Activated CD4-positive, alpha-beta T cell treated with anti-CD3 and anti-CD28 coated beads for 24 hours (primary cell): ENCODE data around the gene WDR46.
"Not testable (repeated sequence)": the region's sequence is repeated elsewhere in the genome, so short reads cannot be mapped to it uniquely, and the experiment has no call there.

ENCODE experiments used
- DNase-seq, 2 donors: peaks; one replicate each; pipeline ENCODE4 v3.0.0-alpha.2; 2020; ENCODE audit warnings: low read depth in 2 of 2

WDR46 gene

DNA sequence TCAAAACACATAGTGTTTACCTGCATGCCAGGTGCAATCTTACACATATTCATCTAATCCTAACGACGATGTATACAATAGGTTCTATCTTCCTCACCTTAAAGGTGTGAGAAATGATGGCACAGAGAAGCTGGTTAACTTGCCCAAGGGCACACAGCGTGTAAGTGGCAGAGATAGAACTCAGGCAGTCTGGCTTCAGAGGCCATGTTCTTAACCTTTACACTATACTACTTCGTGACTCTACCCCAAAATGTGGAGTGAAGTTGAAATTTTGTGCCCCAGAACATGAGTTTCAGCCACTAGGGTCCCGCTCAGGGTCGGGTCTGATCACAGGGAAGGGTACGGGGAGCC lies 17.9 kb downstream of the WDR46 start:
- DNase-seq: no peak

GRCh38 chr6:33264015-33264414 lies 25.0 kb downstream of the WDR46 start:
- no peak for DNase-seq

DNA sequence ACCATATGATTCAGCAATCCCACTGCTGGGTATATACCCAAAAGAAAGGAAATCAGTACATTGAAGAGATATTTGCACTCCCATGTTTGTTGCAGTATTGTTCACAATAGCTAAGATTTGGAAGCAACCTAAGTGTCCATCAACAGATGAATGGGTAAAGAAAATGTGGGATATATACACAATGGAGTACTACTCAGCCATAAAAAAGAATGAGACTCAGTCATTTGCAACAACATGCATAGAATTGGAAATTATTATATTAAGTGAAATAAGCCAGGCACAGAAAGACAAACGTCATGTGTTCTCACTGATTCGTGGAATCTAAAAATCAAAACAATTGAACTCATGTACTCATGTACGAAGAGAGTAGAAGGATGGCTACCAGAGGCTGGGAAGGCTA lies 26.5 kb downstream of the WDR46 start:
- DNase-seq: not testable (repeated sequence)

DNA sequence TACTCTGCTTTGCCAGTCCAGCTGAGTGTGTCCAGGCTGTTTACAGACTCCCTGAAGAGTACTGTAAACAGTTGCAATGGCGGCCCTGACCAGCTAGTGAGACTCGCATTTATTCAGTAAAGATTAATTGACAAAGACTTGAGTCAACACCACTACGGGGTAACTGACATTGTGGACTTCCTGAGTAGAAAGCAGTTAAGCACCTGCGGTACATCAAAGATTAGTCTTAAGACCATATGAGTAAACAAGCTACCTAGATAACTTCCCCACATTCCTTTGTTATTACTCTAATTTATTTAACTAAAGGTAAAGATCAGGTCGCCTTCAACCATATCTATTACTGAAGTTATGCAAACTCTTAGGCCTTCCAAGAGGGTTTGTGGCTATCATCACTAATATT lies 30.0 kb downstream of the WDR46 start:
- no peak for DNase-seq

- no peak for DNase-seq
Observed at GRCh38 chr6:33254591-33254990, 34.4 kb downstream of the WDR46 start.

DNA sequence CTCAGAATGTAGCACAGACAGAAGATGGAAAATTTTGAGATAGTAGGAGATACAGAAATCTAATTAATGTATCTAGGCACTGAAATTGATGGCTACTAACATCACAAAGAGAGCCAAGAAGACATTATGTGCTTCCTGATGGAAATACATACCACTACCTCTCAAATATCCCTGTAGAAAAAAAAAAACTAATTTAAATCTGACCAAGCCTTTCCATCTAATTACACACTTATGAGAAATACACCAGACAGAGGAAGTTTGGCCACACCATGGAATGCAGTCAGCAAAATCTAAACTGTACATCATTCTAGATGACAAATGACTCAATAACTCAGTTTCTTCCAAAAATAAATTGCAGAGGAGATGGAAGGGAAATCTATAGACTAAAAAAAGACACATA lies 36.3 kb downstream of the WDR46 start:
- no peak for DNase-seq

- no peak for DNase-seq
Observed at GRCh38 chr6:33251395-33252012, 37.5 kb downstream of the WDR46 start.

DNA sequence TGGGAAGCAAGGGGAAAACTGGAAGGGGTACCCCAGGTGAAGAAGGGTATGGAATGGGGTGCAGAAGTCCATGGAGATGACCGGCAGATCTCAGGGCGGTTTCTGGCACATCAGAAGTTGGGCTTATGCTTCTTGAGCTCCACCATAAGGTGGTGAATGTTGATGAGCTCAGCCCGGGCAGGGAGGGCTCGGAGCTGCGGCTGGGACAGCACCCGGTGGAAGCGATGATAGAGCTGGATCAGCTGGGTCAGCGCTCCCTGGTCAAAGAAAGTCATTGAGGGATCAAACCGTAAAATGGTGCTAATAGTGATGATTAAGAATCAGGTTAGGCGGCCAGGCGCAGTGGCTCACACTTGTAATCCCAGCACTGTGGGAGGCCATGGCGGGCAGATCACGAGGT lies 38.3 kb downstream of the WDR46 start:
- DNase-seq: no peak

- no peak for DNase-seq
Observed at GRCh38 chr6:33249732-33250630, 39.1 kb downstream of the WDR46 start.

DNA sequence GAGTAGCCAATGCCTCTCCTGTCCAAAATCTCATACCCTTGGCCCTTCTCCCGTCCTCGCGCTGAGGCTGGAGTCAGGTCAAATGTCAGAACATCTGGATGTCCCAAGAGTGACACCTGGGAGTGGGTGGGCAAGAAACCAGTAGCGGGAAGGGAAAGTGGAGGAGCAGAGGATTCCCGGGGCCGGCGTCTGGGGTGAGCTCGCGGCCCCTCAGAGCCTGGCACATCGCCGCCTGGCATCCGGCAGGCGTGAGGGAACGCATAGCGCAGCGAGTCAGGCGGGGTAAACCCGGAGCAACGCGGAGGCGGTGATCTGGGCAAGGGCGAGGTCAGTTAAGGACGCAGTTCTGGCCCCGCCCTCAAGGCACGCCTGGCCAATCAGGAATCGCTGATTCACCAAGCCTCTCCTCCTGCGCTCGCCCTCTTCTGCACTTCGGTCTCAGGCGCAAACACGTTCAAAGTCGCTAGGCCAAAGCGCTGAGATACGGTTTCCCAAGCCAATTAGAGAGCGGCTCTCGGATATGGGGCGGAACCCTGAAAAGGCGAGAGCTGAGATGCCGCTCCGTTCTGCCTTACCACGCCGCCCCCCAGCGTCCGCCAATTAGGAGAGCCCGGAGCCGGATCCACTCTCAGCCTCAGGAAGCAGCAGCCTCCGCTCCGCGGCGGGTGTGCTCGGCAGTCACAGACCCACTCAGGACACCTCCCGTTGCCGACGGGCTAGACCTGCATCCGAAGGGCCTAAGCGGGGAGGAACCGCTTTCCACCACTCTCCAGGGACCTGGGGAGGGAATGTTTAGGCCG lies 39.9 kb downstream of the WDR46 start:
- DNase-seq: peak; percentile 86 to 93

- DNase-seq: no peak
Observed at GRCh38 chr6:33248643-33248931, 40.5 kb downstream of the WDR46 start.

GRCh38 chr6:33247977-33248642 lies 40.9 kb downstream of the WDR46 start:
- peak; percentile 93 for DNase-seq

DNA sequence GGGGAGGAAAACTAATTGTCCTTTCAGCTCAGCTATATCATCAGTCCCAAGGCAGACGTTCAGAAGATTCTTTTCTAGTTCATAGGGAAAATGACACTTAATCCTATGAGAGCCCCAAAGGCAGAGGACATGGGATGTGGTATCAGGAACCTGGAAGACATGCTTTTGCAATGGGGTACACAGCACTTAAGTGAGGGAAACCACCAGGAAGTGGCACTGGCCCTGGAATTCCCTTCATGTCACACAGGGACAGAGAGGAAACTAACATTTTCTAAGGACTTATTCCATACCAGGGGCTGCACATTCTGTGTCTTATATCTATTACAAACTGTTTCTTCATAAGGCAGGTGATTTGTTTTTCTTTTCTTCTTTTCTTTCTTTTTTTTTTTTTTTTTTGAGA lies 45.6 kb downstream of the WDR46 start:
- DNase-seq: no peak

DNA sequence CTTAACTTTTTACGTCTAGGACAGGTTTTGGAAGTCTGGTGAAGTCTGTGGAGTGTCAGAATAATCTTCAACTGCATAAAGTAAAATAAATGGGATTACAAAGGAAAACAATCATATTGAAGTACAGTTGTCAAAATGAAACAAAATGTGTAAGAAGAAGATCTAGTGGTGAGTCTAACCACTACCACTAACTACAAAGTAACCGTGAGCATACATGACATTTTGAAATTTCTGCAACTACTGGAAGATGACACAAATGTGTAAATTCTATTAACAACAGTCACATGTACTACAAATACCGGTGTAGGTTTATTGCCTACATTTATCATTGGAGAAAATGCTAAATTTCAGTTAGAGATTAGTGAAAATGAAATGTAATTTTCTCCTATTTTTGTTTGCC lies 47.1 kb downstream of the WDR46 start:
- no peak for DNase-seq

DNA sequence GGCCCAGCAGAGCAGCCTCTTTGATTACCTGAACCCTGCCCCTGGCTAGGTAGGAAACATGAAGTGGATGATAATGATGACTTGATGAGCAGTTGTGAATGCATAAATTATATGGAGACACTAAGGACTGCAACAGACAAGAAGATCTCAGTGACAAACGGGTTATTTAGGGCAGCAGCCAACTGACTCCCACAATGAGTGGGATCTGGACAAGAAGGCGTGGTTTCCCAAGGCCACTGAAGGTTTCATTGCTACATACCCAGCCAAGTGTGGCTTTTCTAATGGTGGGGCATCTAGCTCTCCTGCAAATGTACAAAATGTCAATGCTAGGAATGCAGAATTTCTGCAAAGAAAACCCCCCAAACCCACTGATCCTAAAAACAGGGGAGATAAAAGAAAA lies 51.3 kb downstream of the WDR46 start:
- no peak for DNase-seq

DNA sequence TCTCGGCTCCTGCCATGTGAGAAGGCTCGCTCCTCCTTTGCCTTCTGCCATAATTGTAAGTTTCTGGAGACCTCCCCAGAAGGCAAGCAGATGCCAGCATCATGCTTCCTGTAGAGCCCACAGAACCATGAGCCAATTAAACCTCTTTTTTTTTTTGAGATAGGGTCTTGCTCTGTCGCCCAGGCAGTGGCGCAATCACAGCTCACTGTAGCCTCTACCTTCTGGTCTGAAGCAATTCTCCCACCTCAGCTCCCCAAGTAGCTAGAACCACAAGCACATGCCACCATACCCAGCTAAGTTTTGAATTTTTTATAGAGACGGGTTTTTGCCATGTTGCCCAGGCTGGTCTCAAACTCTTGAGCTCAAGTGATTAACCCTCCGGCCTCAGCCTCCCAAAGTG lies 52.2 kb downstream of the WDR46 start:
- DNase-seq: no peak

GRCh38 chr6:33236328-33236727 lies 52.7 kb downstream of the WDR46 start:
- DNase-seq: no peak

- no peak for DNase-seq
Observed at GRCh38 chr6:33235221-33235634, 53.8 kb downstream of the WDR46 start.
